Esophagus mucosa (tissue), 1 donor: ENCODE results near the gene SLC4A1AP. TPM values are rescaled to one million over a fixed set of nuclear protein-coding genes. Genes with fewer than 3 reads are reported as not detected.
"Not testable (repeated sequence)": the region's sequence is repeated elsewhere in the genome, so short reads cannot be mapped to it uniquely, and the experiment has no call there.

Source experiments
- ATAC-seq: fragments of 200-7000 bp; cut with Tn5 transposase; one replicate; pipeline ENCODE4 v1.9.1; 2020
- total RNA-seq: library from RNA; stranded (reverse); gene quantifications from one replicate; pipeline ENCODE4 v1.2.4, GENCODE V29; 2023
- donor health status: DM: yes; HTN: yes; CAD: no.

The SLC4A1AP gene
- 13.3 TPM for total RNA-seq

GRCh38 chr2:27663285-27664153, at the start of gene SLC4A1AP, which contains the start of gene SUPT7L:
Gene SLC4A1AP, plus strand, starts transcription at chr2:27663889. Its CDS starts 26 bp downstream, at chr2:27663915.
Gene SUPT7L, minus strand, starts transcription at chr2:27663614. Its CDS starts 1,422 bp downstream, at chr2:27662192.
- ATAC-seq = peak; percentile 78

GRCh38 chr2:27613985-27614384, 49.7 kb upstream of the SLC4A1AP start:
- no peak for ATAC-seq

DNA sequence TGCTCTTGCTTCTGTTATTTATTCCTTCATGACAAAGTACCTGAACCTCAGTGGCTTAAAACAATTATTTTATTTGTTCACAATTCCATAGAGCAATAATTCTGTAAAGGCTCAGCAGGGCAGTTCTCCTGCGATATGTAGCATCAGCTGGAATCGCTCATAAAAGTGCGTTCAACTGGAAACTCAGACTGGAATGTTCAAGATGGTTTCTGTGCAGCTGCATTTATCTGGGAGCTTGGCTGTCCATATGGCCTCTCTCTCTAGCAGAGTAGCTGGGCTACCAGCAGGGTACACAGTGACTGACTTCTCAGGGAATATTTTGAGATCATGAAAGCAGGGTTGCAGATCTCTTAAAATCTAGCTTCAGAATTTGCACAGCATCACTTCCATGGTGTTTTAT, 48.4 kb upstream of the SLC4A1AP start:
- ATAC-seq = no peak

GRCh38 chr2:27621524-27621923, 42.2 kb upstream of the SLC4A1AP start:
- ATAC-seq = no peak

DNA sequence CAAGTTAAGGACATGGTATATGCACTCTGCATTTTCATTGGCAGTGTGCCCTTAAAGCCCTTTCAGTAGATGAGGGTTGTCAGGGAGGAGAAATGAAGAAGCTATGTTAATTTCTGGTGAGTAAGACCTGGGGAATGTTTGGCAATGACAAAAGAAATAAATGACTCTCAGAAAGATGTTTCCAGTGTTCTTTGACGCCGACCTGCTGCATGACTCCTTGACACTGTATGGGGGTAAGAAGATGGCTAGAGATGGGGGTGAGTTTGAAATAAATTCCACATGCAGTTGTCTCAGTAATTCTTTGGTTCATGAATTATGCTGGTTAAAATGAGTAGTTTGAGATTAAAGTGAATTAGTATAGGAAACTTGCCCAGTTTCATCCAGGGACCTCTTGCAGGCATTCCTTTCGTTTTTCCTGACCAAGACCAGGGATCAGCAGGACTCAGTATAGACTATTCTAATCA, 40.7 kb upstream of the SLC4A1AP start:
- ATAC-seq = no peak

GRCh38 chr2:27624943-27625342, 38.7 kb upstream of the SLC4A1AP start:
- ATAC-seq = no peak

DNA sequence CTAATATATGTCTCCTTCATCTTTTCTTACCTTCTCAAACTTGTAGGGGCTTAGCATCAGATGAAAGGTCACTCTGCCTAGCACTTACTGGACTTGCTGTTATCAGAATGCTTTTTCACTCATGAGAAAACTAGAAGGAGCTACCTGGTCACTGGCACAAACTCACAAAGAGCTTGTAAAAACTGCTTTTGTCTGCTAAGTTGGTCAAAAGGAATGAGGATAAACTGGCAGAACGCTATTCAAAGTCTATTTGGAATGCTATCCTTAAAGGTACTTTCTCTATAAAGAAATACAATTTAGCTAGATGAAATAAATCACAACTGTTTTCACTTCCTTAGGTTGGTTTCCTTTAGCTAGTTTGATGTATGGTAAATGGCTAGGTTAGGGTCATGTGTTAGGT, 37.4 kb upstream of the SLC4A1AP start:
- not testable (repeated sequence) for ATAC-seq

DNA sequence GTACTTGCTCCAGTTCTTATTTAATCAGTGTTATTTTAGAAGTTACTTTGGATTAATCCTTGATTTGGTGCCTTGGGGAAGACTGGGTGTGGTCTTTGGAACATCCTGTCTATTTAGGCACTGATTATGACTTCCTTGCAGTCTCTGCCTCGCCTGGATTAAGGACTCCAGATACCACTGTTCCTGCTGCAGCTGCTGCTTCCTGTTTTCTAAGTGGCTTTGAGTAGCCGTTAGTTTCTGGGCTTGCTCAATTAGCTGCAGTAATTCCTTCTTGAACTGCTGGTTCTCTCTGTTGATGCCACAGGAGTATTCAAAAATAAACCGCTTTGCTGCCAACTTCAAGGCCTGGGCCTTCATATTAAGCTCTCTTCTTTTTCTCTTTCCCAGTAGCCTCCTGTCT, 36.8 kb upstream of the SLC4A1AP start:
- ATAC-seq = peak; percentile 27

- peak; percentile 89 for ATAC-seq
Measured at GRCh38 chr2:27627963-27628766, 35.5 kb upstream of the SLC4A1AP start.

DNA sequence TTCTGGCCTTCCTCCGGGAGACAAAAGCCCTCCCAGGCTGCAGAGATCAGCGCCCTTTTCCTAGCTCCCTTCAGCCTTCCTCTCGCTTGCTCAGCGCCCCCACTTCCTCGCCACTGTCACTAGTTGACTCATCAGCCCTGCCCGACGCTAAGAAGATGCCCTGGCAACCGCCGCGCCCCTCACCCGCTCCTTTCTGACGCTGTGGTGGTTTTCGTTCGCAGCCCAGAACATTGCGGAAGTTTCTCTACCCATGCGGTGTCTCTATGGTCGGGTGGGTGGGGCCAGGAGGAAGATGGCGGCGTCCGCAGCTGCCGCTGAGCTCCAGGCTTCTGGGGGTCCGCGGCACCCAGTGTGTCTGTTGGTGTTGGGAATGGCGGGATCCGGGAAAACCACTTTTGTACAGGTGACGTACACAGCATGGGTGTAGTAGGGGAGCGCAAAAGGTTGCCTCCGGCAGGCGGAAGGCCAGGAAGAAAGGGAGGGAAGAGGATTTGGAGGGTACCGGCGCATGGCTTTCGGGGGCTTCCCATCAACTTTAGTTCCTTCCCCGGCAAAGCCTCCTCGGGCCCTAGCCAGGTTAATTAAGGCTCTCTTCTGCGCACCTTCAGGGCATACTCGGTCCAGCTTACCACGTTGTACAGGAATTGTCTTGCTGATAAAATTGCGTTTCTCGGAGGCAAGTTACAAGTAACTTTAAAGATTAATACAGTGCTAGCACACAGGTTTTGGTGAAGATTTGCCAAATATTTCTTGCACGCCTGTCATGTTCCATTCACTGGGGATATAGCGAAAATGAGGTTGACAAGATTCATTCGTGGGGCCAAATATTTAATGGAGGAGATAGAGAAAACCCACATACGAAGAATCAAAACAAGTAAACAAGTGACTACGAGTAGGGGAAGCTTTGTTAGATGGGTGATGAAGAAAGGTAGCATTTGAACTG, 34.7 kb upstream of the SLC4A1AP start, which contains the start of the genes CCDC121 and GPN1:
TSS of gene CCDC121 (minus strand) at position 246 of the 943 bp plus-strand sequence. CDS start 1,213 bp downstream, outside the sequence.
TSS of gene GPN1 (plus strand) at position 284 of the 943 bp plus-strand sequence. CDS start at position 293, 9 bp downstream.
- ATAC-seq = peak; percentile 91

DNA sequence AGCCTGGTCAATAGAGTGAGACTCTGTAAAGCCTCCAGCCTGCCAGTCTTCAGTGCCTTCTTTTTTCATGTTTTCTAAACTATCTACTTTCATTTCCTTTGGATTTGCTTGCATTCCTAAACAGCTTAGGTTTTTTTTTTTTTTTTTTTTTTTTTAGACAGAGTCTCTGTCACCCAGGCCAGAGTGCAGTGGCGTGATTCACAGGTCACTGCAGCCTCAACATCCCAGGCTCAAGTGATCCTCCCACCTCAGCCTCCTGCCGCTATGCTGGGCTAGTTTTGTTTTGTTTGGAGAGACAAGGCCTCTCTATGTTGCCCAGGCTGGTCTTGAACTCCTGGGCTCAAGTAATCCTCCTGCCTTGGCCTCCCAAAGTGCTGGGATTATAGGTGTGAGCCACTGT, 33.4 kb upstream of the SLC4A1AP start:
- not testable (repeated sequence) for ATAC-seq

DNA sequence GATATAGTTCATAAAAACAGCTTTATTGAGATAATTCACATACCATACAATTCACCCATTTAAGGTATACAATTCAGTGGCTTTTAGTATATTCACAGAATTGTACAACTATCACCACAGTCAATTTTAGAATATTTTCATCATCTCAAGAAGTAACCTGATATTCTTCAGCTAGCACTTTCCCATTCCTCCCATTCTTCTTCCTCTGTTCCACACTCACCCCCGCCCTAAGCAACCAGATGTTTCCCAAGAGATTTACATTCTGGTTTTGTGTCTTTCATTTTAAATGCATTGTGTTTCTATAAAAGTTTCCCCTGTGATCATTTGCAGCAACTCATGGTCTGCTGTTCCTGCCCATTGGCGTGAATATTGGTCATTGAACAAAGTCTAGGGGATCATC, 29.4 kb upstream of the SLC4A1AP start:
- no peak for ATAC-seq

- no peak for ATAC-seq
Measured at GRCh38 chr2:27636766-27637165, 26.9 kb upstream of the SLC4A1AP start.

DNA sequence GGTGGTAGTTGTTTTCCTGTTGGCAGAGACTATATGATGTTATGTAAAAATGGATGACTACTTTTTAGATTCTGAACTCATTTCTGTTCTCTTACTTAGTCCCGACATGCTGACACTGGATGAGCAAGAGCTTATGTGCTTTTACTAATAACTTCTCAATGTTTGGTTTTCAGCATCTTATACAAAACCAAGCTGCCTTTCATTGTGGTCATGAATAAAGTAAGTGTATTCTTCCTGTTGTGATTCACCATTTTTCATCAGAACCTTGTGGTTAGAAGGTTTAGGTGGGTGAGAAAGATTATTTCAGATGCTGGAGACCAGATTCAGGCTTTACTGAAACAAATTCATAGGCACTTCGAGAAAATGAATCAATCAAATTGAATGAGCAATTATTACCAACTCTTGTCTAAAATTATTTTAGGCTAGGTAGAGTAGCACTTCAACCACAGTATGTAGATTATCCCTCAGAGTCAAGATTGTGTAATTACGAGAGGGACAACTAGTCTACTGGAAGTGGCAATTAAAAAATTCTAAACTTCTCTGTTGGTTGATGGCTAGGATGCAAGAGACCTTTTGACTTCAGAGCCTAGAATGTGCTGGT, 25.6 kb upstream of the SLC4A1AP start:
- peak; percentile 62 for ATAC-seq

GRCh38 chr2:27638709-27639108, 25.0 kb upstream of the SLC4A1AP start:
- ATAC-seq = no peak

GRCh38 chr2:27640722-27641245, 22.9 kb upstream of the SLC4A1AP start:
- ATAC-seq = no peak

DNA sequence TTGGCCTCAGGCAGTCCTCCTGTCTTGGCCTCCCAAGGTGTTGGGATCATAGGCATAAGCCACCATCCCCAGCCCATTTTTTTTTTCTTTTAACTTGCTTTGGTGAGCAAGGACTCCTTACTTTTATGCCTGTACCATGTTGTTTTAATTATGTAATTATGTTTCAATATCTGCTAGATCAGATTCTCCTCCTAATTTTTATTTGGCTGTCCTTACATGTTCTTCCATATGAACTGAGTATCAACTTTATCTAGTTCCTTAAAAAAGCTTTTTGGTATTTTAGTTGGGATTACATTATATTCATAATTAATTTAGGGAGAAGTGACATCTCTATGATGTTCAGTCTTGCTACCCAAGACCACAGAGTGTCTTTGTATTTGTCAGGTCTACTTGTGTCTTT, 18.5 kb upstream of the SLC4A1AP start:
- ATAC-seq = no peak

GRCh38 chr2:27647289-27647688, 16.4 kb upstream of the SLC4A1AP start:
- no peak for ATAC-seq

DNA sequence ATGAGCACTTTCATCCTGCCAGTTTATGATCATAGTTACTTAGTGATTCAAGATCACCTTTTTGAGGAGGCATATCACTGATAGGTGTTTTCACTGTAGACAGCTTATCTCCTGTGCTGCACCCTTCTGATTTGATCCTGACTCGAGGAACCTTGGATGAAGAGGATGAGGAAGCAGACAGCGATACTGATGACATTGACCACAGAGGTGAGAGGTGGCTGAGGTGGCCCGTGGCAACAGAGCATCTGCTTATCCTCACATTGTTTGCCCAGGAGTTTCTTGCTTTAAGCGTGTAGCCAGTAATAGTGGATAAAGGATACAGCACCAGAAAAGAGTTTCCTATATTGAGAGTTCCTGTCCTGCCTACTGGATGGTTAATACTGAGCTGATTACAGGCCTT, 16.0 kb upstream of the SLC4A1AP start:
- no peak for ATAC-seq

DNA sequence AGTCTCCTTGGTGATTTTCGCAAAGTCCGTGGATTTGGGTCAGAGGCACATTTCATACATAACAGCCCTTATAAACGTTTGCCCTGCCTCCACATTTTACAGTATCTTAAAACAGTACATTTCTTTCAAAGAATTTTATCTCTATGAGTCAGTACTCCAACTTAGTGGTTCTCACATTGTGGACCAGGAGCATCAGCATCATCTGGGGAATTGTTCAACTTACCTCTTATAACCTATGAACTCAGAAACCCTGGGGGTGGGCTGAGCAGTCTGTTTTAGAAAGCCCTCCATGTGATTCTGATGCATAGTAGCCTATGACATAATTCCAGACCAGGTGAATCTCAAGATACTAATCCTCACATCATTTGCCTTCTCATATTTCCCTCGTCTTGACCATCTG, 12.6 kb upstream of the SLC4A1AP start:
- ATAC-seq = no peak

DNA sequence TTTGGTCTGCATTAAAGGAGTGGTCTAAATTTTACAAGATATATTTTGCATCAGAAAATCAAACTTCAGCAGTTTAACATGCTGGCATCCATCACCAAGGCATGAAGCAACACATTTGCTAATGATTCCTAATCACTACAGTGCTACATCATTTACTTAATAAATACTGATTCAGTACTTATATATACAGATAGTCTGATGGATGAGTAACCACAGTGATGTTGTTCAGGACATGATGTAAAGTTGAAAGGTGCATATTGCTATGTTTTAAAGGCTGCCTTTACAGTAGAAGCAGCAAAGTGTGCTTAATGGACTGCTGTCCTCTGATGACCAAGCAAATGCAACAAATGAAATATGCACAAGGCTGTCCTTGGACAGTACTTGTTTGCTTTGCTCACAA, 11.3 kb upstream of the SLC4A1AP start:
- no peak for ATAC-seq
